NCI-H2227 (cell line): ENCODE data around the gene KLC4.

Experiments used
- DNase-seq: peaks from one replicate; lab custom pipeline; 2025; ENCODE audit not compliant: unreplicated experiment; lab: John Stamatoyannopoulos, UW

KLC4 gene

DNA sequence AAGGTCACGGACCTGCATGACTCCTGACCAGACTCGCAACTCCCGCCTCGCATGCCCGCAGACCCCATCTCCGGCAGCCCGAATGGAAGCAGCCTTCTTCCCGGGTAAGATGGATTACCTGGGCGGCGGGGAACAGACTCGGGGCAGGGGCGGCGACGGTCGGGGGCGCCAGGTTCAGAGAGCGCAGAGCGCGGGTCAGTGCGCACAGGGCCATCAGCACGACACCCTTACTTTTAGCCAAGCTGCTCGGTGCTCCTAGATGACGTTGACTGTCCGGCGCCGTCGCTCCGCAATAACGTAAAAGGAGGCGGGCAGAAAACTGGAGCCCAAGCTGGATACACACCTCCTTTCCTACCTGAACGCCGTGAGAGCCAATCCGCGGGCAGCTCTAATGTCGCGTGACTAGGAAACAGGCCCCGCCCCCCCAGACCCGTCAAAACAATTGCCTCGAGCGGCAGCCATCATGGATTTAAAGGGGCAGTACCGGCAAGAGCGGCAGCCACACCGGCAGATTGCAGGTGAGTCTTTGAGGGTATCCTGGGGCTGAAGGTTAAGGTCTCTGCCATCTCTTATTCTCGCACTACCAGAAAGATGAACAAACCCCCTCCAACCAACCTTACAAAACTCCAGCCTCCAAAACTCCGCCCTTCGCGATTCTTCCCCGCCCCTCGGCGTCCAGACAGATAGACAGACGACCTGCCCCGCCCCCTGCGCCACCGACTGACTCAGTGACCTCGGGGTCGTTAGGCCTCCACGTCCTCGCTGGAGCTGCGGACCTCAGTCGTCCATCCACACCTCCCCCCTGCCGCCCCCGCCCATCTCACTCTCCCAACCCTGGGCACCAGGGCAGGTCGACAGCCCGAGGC, at the start of gene KLC4, which contains the start of gene MRPL2:
Gene KLC4 (plus strand): TSS at position 464 of the 866 bp plus-strand sequence. CDS start 1,705 bp downstream, outside the sequence.
Gene MRPL2 (minus strand): TSS at position 267 of the 866 bp plus-strand sequence. CDS start 53 bp downstream, at position 214.
- DNase-seq = peak; percentile 97

DNA sequence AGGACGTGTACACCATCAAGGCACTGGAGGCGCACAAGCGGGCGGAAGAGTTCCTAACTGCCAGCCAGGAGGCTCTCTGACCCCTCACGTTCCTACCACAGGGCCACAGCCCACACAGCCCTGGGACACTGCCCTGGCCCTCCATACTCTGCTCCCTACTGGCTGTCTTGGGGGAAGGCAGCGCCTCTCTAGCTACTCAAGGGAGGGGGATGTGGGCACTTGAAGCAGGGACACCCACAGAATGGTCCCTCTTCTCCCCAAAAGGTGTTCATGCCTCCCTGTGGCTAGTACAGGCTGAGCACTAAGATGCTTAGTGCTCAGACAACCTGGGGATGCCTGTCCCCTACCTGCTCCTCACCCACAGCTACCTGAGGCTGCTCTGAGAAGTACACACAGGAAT, 48.2 kb upstream of the KLC4 start:
- no peak for DNase-seq

DNA sequence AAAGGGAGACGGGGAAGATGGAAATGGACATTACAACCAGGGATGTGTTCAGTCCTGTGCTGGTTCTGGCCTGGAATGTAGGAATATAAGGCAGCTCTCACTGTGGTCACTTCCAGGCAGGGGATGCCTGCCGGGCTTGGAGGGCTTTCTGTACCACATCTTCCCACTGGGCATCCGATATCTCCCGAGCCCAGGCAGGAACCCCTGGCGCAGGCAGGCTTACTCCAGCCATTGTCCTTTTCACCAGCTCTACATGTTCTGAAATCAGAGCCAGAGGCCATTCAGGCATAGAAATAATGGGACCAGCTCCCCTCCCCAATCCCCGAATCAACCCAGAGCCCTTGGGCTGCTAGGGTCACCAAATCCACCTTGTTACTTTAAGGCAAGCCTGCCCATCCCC, 47.1 kb upstream of the KLC4 start:
- DNase-seq = no peak

DNA sequence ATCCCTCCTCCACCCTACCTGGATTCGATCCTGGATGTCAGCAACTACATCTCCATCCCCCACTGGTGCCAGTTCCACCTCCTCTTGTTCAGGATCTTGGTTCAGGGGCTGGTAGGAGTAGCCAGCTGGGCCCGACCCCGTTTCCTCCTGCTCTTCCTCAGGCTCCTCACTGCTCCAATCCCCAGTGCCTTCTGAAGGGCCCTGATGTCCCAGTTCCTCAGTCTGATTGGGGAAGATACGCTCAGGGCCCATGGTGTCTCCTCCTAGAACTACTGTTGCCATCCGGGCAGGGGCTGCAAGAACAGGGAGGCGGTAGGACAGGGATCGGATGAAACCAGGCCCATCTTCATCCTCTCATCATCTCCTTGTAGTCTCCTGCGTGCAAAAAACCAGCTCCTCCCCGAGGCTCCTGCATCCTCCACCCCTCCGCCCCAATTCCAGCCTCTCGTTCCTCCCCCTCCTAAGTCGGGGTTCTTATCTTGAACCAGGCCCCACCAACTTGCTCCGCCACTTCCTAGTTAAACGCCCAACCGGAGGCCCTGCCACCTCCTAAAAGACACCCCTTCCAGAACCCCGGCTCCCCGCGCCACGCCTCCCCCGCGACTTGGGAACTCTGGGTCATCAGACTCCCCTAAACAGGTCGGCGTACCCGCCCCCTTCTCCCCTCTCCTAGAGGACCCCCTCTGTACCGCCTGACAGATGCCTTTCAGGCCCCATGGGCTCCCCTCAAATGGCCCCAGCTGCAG, 46.2 kb upstream of the KLC4 start:
- no peak for DNase-seq

DNA sequence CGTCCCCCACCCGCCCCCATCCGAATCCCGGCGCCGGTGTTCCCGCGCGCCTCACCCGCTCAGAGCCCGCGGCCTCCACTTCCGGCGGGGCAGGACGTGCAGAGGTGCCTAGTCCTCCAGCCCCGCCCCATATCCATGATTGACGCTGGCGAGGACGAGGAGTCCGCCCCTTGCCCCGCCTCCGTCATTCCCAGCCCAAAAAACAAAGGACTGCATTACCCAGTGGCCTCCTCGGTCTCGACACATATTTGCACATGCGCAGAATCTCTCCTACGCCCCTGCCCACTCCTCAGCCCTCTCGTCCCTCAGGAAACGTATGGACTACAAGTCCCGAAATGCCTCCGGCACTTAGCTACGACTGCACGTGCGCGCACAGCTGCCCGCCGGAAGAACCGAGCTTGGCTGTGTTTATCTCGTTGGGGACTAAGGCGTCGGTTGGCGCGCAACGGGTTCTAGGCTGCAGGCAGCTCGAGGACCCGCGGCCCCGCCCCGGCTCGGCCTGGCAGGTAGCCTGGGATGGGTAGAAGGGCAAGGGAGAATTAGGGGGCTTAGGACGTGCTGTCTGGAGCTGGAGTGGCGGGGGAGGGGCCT, 45.5 kb upstream of the KLC4 start, which contains the start of the genes KLHDC3 and MEA1:
Gene KLHDC3 (plus strand): TSS at position 407 of the 591 bp plus-strand sequence. CDS start 2,944 bp downstream, outside the sequence.
Gene MEA1 (minus strand): TSS at position 104 of the 591 bp plus-strand sequence. CDS start 133 bp downstream, outside the sequence.
- DNase-seq = peak; percentile 98

DNA sequence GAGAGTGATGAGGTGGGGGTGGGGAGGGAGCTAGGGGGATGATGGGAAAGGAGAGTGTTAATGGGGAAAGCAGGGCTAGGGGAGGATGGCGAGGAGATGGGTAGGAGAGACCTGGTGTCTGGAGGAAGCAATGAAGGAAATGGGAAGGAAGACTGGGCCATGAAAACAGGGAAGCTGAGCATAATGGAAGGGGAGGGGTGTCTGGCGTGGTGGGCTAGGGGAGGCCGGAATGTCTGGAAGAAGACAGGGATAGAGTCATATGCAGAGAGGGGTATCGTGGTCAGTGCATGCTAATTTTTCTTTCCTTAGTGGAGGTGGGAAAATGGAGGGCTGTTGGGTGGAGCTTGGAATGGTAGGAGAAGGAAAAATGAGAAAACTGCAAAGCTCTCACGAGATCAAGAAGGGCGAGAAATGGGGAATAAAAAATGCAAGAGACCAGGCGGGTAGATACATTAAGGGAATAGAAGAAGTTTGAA, 45.0 kb upstream of the KLC4 start:
- DNase-seq = peak; percentile 42

DNA sequence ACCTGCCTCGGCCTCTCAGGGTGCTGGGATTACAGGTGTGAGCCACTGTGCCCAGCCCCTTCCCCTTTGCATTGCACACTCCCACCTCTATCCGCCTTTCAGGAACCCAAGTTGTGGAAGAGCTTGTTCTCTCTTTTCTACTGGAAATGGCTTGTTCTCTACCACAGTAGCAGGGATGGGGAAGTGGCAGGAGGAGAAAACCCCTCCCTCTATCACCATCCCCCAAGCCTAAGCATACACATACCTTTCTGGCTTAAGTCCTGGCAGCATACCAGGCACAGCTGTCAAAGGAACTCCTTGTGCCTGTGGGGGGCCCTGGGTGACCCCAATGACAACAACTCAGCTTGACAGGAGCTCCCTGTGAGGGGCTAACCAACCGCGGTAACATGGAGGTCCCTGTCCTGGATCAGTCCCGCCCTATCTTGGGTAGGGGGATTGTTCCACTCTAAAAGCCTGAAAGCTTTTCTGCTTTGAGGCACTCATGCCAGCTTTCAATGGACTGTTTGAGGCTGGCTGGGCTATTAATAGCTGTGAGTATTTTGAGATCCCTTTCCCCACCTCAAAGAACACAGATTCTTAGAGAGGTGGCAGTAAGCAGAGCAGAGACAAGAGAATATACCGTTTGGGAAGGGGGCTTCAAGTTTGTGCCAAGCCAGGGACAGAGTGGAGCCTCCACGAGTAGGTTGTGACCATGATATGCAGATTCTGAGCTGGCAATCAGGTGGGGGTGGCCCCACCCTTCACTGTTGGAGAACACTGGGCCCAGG, 43.1 kb upstream of the KLC4 start:
- DNase-seq = no peak

DNA sequence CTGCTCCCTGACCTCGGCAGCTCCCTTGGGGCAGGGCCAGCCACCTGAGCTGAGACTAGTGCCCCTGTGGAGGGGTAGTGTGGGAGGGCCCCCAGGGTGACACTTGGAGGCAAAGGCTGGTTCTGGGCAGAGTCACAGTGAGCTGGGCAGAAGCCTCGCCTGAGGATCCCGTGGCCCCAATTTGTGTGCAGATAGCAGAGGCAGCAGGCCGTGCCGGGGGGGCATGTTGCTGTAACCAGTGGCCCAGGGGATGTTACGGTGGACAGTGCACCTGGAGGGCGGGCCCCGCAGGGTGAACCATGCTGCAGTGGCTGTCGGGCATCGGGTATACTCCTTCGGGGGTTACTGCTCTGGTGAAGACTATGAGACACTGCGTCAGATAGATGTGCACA, 42.5 kb upstream of the KLC4 start:
- no peak for DNase-seq

DNA sequence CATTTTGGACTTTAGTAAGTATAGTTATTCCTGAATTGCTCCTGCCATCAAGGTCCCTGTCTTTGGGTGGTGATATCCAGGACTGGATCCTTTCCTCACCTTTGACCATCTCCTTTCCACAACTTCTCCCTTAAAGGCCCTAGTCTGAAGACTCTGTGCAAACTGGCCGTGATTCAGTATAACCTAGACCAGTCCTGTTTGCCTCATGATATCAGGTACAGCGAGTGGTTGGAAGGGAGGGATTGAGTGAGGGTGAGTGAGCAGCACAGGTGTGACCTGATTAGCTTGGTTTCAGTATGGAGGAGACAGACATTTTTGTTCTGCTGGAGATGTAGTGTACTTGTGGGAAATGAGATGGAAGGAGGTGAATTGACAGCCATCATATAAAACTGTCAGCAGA, 40.3 kb upstream of the KLC4 start:
- DNase-seq = no peak

DNA sequence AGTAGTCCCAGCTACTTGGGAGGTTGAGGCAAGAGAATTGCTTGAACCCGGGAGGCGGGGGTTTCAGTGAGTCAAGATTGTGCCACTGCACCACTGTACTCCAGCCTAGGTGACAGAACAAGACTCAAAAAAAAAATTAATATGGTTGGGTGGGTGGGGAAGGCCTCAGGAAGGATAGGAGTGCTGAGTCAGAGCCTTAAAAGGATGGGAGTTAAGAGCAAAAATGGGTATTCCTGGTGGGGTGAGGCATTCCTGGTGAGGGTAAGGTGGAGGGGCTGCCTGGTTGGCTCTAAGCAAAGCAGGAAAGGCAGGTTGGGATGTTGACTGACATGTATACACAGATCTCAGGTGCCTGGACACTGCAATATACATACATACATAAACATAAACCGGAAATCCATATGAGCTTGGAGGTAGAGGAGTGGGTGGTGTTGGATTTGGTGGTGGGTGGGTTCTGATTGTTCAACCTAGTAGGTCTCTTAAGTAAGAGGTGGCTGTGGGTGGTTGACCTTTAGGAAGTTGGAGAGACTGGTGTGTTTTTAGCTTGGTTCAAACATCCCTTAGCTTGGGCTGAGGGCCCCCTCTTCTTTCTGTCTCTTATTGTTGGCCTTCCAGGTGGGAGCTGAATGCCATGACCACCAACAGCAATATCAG, 39.3 kb upstream of the KLC4 start:
- no peak for DNase-seq

DNA sequence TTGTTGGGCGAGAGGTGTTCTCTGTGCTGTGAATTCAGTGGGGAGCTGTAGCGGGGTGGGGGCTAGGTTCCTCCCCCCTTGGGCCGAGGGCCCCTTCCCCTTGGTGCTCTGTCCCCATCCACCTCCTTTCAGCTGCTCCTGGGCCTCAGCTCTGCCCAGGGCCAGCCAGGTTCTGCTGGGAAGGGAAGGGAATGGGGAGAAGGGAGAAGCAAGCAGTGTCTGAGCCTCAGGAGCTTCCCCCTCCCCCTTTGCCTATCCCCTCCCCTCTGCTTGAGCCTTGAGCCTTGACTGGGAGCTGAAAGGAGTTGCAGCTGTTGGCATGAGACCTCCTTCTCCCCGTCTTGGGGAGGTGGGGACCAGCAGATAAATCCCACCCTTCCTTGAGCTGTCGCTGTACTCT, 38.6 kb upstream of the KLC4 start:
- DNase-seq = peak; percentile 45

DNA sequence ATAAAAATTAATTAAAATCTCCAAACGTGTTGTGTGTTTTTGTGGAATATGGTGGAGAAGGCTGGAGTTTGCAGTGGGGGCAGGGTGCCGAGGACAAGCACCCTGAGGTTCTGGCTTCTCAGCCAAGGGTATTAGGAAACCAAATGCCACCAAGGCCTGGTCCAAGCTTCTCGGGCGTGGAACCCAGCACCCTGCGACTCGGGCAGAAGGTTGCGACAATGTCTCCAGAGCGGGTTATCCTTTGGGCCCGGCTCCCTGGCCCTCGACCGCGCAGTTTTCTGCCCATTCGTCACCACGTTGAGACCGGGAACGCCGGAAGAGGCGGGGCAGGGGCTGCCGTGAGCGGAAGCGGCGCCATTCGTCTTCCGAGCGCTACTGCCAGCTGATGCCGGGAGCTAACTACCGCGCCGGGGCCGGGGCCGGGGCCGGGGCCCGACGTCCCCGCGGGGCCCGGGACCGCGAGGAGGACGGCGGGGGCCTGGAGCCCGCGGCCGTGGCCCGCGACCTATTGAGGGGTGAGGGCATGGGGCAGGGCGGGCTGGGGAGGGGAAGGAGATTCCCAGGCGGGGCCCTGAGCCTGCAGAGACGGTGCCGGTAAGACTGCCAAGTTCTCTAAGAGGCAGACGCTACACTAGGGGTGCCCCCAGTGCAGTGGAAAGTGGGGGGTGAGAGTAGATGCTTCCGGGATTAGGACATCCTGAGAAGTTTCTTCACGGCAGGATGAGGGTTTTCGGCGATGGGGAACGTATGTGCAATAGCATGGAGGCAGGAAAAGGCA, 38.0 kb upstream of the KLC4 start, which contains the start of gene RRP36:
Gene RRP36 (plus strand): TSS at position 354 of the 778 bp plus-strand sequence. CDS start 32 bp downstream, at position 386.
- DNase-seq = peak; percentile 84

DNA sequence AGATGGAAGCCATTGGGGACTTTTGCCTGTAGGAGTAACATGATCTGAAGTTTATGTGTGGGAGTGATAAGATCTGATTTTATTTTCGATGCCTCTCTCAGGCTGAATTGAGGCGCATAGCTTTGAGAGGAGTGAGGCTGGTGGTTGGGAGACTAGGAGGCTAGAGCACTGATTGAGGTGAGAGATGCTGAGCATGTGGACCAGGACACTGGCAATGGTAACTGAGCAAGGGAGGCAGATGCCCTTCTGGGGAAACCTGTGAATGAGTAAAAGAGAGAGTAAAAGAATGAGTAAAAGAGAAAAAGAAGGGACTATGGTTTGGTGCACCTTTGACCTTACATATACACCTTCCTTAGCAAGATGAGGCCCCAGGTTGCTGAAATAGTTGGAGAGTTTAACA, 35.0 kb upstream of the KLC4 start:
- no peak for DNase-seq

DNA sequence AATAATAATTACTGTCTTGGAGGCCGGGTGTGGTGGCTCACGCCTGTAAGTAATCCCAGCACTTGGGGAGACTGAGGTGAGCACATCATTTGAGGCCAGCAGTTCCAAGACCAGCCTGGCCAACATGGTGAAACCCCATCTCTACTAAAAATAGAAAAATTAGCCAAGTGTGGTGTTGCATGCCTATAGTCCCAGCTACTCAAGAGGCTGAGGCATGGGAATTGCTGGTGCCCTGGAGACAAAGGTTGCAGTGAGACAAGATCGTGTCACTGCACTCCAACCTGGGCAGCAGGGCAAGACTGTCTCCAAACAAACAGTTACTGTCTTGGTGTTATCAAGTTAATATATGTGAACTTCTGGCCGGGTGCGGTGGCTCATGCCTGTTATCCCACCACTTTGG, 33.1 kb upstream of the KLC4 start:
- DNase-seq = no peak

DNA sequence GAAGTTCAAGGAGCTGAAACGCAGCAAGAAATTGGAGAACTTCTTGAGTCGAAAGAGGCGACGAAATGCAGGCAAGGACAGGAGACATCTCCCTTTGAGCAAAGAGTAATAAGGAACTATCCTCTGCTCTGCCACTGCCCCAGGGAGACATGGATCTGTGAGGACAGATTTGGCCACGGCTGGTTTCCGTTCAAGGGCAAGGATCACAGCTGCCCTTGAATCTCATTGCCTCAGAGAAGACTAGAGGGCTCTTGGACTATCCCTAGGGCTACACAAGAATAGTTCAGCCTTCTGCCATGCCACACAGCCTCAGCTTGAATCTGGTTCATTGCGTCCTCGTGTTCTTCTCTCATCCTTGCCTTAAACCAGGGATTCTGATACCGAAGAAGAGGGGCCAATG, 30.3 kb upstream of the KLC4 start:
- DNase-seq = no peak

DNA sequence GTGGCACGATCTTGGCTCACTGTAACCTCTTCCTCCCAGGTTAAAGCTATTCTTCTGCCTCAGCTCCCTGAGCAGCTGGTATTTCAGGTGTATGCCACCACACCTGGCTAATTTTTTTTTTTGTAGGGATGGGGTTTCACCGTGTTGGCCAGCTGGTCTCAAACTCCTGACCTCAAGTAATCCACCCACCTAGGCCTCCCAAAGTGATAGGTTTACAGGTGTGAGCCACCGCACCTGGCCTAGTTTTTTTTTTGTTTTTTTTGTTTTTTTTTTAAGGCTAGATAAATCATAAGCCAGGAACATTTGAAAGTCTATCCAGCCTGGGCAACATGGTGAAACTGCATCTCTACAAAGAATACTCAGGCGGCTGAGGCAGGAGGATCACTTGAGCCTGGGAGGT, 27.1 kb upstream of the KLC4 start:
- no peak for DNase-seq

DNA sequence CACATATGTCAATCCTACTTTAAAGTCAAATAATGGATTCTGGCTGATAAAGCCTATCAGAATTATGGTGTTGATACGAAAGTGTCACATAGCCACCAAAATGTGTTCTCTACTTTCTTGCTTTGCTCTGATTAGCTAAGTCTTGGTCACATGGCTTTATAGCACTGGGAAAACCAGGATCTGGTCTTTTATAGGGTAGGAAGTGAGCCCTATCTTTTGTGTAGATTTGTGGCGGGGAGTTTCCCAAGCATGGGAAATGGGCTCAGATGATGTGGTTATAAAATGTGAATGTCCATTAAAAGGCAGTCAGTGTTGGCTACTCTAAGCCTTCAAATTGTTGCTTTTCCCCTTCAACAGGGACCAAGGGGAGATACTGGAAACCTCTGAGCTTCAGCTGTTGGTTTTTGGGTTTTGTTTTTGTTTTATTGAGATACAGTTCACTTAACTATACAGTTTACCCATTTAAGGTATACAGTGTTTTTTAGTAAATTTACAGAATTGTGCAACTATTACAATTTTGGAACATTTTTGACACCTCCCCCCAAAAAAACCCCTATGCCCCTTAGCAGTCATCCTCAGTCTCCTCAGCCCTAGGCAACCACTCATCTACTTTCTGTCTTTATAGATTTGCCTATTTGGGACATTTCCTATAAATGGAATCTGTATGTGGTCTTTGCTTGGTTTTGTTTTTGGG, 25.8 kb upstream of the KLC4 start:
- DNase-seq = no peak

DNA sequence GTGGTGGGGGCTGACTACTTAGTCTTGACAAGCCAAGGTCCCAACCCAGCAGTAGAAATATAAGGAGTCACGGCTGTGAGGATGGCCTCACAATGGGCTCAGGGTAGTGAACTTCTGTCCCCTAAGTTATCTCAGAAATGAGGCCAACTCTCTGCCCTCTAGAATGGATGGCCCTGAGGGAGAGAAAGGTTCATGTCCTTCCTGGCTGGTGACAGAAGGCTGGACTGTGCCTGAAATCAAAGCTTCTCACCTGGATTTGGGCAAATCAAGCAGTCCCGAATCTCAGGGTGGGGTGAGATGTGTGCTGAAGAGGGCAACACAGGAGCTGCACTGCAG, 25.3 kb upstream of the KLC4 start:
- DNase-seq = no peak
